HG02571 (cell line): Measurements from ENCODE around the gene CNKSR1.

Experiments
- ATAC-seq: cut with Tn5 transposase; IDR thresholded peaks from one replicate; pipeline ENCODE4 v1.9.1; 2021; ENCODE audit warnings: mild to moderate bottlenecking, moderate library complexity; ENCODE audit not compliant: unreplicated experiment

The CNKSR1 gene

GRCh38 chr1:26177182-26177684 lies at the start of gene CNKSR1:
CNKSR1 (plus strand) TSS chr1:26177491; CDS start chr1:26177548, 57 bp downstream.
- no peak for ATAC-seq

- ATAC-seq: no peak
These were observed 47.5 kb upstream of the CNKSR1 start for GRCh38 chr1:26129778-26130177.

- ATAC-seq: no peak
These were observed 46.6 kb upstream of the CNKSR1 start for GRCh38 chr1:26130695-26131094.

GRCh38 chr1:26132128-26132833 lies 45.0 kb upstream of the CNKSR1 start:
- no peak for ATAC-seq

GRCh38 chr1:26132834-26133167 lies 44.5 kb upstream of the CNKSR1 start:
- ATAC-seq: no peak

- ATAC-seq: no peak
These were observed 42.8 kb upstream of the CNKSR1 start for GRCh38 chr1:26134466-26134865.

DNA sequence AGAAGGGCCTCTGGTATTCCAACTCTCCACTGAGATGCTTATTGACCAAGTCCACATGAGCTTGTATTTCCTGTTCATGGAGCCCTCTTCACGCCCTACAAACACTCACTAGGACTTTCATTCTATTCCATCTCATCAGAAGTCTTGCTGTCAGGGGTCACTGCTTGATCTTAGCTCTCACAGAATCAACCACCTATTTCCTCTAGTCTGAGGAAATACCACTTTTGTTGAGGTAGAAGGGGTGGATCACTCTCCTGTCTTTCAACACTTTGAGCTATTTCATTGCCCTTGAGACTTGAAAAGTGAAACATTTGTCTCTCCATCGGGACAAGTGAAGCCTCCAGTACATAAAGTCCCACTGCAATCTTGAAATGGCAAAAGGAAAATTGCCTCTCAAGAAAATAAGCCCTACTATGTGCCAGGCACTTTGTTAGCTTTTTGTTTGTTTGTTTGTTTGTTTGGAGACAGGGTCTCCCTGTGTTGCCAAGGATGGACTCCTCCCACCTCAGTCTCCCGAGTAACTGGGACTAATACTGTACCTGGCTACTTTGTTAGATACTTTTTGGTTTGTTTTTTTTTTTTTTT lies 38.2 kb upstream of the CNKSR1 start:
- no peak for ATAC-seq

DNA sequence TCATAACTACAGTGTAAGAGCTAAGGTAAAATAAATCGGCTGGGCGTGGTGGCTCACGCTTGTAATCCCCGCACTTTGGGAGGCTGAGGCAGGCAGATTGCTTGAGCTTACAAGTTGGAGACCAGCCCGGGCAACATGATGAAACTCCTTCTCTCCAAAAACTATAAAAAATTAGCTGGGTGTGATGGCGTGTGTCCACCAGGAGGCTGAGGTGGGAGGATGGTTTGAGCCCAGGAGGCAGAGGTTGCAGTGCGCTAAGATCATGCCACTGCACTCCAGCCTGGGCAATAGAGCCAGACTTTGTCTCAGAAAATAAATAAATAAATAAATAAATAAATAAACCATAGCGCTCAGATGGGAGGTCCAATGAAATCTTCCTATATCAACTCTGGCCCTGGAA lies 35.1 kb upstream of the CNKSR1 start:
- no peak for ATAC-seq

DNA sequence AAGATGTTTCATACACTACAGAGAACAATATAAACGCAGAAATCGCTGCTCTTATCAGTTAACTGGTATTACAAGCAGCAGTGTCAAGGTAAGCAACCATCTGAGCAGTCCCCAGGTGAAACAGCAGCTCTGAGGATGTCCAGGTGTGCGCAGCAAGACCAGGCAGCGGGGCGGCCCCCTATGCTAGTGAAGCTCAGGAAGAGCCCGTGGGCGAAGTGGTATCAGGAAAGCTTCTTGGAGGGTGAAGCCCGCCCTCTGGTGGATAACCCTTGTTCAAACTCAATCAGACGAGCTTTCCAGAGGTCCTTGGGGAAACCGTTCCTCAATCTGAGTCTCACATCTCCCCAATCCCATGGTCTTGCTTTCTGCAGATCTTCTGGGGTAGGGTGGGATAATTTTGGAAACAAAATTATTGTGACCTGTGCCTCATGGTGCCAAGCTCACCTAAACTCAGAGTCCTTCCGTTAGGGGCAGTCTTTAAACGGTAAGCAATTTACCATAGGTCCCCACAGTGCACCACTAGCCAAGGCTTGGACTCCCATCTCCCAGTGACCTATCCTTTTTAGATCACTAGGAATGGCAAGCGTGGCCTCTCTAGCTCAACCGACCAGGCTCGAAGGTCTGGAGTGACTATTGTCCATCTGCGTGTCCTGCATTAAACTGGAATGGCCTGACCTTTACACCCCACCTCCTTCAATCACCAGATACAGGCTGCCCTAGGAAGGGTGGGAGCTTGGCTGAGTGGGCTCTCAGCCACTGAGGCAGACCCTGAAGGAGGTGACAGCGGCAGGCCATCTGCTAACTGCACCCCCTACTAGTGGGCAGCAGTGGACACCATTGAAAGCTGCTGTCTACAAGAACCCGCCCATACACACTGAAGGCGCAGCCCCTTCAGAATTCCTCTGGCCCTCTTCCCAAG lies 32.0 kb upstream of the CNKSR1 start:
- peak; percentile 53 for ATAC-seq

GRCh38 chr1:26145960-26146294 lies 31.4 kb upstream of the CNKSR1 start:
- ATAC-seq: no peak

- no peak for ATAC-seq
These were observed 28.4 kb upstream of the CNKSR1 start for GRCh38 chr1:26148887-26149286.

DNA sequence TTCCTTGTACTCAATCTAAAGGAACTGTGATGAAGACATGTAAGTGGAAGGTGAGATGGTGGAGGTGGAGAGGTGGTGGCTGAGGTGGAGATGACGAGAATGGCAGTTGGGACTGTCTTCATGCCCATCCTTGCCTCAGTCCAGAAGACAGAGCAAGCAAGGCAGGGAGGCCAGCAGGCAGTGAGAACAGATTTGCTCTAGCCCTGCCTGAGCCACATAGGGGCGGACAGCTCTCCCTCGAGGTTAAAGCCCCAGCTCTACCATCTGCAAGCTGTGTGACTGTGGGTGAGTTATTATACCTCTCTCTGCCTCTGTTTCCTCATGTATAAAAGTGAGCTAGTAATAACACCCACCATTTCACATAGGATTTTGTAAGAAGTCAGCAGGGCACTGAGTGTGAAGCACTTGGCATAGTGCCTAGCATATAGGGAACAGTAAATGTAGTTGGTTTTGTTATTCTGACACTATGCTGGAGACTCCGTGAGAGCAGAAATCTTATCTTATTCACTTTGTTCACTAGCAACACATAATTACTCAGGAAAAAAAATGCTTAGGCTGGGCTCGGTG lies 23.2 kb upstream of the CNKSR1 start:
- ATAC-seq: no peak

- no peak for ATAC-seq
These were observed 22.5 kb upstream of the CNKSR1 start for GRCh38 chr1:26154750-26155149.

DNA sequence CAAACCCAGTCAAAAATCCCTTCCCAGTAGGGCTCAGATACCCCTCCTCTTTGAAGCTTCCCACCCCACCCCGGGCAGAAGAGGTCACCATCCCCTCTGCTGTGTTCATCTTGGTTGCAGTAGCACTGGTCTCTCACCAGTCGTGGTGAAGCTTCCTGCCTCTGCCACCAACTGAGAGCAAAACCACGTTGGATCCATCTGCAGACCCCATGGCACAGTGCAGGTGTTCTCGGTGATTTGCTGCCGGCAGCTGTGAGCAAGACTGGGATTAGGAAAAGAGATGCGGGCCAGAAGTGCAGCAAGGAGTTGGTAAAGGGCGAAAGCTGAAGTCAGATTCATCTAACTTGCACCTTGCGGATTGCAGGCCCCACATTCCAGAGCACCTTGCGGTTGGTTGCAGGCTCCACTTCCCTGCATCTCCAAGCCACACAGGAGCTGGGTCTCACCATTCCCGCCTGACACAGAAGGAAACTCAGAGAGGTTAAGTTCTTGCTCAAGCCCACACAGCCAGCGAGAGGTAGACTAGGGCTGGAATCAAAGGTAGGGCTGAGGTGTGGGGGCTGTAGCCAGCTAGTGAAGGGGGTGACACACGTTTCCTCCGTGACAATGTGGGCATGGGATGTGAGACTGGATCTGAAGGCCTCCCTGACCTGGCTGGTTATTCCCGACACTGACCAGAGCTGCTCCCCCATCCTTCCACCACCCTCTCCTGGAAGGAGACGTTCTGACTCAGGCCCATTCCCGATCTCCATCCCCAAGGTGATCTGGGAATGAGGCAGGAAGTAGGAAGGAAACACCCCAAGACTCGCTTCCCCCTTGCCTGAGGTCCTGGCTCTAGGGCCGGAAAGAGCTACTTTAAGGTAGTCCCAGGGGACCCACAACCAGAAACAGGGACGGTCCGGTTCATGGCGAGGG lies 21.7 kb upstream of the CNKSR1 start:
- ATAC-seq: no peak

DNA sequence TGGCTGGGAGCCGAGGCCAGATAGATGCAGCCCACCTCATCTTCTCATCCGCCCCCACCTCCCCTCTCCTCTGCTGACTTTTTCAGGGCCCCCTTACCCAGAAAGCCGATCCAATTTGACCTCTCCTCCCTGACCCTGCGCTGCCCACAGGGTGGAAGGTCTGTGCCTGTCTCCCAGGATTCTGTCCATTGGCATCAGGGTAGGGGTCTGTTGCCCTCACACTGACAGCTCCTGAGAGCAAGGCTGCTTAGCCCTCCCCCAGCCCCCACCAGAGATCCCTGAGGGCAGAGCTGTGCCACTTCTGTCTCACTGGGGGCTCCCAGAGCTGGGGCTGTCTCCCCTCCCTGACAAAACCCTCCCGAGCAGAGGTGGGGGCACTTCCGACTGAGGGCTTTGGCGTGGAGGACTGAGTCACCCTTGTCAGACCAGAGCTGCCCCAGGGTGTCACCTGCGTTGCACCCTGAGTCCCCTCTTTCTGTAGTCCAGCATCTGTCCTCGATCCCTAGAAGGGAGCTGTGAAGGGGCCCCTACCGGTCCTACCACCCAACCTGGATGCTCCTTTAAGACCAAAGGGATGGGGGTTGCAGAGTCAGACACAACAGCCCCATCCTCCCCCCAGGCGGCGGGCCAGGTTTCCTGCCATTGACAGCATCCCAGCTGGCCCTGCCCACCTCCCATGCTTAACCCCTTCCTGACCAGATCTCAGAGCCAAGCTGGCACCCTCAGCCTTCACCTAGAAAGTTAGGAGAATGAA lies 20.8 kb upstream of the CNKSR1 start:
- no peak for ATAC-seq

GRCh38 chr1:26158271-26158907 lies 18.9 kb upstream of the CNKSR1 start:
- no peak for ATAC-seq

GRCh38 chr1:26158908-26159742 lies 18.2 kb upstream of the CNKSR1 start, which contains the start of gene FAM110D:
FAM110D (plus strand) TSS chr1:26159079; CDS start chr1:26161292, 2,213 bp downstream.
- ATAC-seq: no peak

DNA sequence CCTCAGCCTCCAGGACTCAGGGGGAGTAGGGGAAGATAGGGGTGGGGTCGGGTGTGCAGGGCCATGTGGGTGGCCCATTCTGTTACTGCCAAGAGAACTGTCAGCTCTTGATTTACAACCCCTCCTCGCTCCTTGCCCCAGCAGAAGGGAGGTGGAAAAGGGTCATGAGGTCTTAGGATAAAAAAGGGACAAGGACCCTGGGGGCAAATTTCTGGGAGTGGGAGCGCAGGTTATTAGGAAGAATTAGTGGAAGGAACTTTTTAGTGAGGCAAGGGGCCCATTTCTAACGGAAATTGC lies 17.6 kb upstream of the CNKSR1 start:
- ATAC-seq: no peak
